8988T (cell line): ENCODE data around the gene PALLD.

Experiments used
- DNase-seq: peaks from one replicate; pipeline ENCODE4 v3.0.0; 2011

Gene PALLD

DNA sequence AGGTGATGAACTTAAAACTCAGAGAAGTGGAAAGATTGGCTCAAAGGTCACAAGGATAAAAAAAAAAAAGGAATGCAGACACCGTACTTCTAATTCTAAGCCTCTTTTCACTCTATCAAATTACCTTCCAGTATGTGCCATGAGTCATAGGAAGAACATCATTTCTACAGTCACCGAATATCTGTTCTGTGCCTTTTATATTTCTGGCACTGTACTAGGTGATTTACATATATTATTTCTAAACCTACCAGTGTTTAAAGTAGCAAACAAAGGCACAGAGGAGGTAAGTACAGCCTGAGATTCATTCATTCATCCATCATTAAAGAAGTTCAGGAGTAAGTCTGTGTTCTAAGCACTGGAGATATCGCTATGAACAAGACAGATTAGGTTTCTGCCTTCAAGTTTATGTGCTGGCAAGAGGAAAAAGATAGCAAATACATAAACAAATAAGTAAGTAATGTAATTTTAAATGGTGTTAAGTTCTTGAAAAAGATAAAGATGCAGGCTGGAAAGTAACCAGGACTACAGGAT lies 65.3 kb downstream of the PALLD start:
- no peak for DNase-seq

DNA sequence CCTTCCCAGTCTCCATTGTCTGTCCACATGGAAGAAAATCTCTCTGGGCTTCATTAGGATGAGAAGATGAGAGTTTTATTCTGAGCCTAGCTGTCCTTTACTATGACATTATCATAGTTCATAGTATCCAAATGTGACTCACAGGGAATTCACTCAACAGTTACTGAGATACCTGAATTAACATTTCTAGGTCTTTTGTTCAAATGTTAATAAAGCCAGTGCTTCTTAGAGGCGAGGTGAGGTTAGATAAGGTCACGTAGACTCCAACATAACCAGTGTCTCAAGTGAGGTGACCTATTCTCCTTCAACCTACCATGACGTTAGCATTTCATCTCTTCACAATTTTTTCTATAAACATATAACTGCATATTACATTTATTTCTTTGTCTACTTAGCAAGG lies 67.2 kb downstream of the PALLD start:
- no peak for DNase-seq

DNA sequence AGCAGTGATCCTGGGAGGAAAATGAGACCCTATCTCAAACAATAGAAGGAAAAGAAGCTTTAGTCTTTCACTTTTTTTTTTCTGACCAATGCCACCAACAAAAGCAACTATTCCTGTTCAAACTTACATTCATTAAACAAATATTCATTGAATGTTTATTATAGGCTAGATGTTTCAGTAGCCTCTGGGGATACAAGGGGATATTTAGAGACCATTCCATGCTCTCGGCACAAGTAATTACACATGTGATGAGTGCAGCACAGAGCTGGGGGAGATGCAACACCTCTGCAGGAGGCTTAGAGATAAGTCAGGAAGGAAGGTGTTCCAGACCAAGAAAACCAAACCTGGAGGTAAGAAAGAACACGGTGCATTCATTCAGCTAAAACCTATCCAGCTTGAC lies 68.3 kb downstream of the PALLD start:
- no peak for DNase-seq

DNA sequence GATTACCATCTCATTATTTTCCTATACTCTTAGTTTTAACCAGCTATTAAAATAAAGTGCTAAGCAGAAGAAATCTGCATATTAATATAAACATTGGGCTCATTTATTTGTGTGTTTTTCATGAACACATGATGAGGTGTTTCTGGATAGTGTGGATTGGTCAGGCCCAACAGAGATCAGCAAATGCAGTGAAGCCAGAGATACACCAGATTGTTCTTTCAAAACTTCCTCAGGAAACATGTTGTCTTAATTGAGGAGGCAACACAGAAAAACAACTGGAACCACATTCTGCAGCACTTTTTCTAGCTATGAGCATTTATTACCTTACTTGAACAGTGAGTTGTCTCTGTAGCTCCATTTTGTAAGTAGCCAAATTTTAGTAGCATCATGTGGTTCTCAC lies 69.9 kb downstream of the PALLD start:
- no peak for DNase-seq

DNA sequence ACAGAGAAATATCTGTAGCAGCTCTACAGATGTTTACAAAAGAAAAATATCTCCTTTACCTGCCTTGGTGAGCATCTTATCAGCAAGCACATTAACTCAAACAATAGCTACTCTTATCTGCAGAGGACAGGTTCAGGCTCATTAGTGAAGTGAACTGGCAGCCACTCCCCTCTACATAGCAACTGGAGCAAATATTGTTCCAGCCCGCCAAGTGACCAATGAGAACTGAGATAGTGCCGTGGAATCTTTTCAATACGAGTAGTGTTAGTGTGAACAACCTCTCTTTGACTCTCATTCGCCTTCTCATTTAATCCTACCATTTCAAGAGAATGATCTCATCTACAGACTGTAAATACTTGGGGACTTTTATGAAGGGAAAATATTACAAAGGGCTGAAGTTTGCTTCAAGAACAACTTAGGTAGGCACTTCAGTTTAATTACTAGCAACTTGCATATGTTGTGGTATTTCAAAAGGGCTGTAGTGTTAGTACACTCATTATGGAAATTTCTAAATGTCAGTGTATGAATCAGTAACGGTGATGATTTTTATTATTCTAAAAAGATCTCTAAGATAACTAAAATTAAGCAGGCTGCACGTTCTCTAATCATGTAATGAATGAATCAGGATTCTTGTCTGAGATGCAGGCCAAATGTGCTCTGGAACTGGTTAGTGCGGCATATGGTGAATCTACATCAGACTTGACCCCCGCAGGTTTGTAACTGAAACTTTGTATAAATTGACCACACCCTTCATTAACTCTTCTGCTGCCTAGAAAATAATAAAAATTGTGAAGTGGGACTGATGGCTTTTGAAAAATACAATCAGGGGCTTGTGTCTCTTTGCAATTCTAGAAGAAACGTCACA lies 72.4 kb downstream of the PALLD start:
- no peak for DNase-seq

DNA sequence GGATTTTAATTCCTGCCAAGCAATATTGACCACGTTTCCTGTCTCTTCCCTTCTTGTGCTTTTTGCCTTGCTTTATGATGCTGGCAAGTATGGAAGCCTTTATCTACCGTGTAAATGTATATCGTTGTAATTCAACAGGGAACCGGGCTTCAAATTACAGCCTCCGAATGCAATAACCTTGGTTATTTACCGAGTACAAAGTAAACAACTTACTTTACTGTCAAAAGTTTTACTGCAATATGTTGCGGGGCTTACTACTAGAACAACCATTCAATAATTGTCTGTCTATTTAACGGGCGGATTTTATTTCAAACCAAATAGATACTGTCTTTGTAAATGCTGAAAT lies 73.1 kb downstream of the PALLD start:
- DNase-seq: no peak

DNA sequence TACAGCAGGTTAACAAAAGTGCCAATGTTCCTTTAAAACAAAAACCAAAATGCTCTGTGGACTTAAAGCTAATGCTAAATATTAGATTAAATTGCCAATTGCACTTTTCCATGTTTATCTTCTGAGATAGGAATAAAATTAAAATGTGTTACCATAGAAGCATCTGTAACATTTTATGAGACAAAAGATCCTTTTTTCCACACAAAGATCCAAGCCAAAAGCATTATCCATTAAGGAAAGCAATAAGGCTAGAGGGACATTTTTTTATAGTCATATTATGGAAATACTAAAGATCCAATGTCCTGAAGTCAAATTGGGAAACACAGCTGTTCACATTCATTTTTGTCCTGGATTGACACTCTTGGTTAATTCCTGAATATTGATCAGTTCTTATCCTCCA lies 73.6 kb downstream of the PALLD start:
- DNase-seq: no peak

DNA sequence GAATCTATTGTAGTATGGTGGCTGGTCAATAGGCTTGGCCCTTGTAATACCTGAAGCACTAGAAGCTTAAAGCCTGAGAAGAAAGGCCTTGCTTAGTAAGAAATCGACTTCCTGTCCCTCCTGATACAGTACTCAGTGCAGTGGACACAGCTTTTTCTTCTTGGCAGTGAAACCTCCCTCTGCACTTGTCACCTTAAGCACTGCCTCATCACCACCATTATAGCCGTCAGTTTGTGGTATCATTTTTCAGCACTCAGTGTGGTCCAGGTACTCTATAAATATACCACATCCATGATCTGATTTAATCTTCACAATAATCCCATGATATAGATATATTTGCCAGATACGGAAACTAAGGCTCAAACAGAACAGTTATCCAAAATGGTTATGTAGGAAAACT lies 75.2 kb downstream of the PALLD start:
- DNase-seq: no peak

DNA sequence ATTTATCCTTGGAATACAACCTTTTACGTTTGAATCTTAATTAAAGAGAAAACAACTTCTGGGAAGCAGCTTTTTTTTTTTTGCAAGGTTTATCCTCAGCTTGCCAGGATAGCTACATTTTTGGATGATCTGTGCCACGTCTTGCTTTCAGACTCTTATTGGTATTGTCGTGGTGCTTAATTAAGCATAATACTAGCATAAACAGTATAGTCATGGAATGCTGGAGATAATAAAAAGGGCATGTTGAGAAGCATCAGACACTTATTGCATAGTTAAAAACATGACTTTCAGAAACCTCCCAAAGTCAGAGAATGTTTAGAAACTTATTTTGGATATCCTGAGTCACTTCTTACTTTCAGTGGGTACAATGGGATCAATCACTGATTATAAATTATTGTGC lies 77.0 kb downstream of the PALLD start:
- DNase-seq: no peak

DNA sequence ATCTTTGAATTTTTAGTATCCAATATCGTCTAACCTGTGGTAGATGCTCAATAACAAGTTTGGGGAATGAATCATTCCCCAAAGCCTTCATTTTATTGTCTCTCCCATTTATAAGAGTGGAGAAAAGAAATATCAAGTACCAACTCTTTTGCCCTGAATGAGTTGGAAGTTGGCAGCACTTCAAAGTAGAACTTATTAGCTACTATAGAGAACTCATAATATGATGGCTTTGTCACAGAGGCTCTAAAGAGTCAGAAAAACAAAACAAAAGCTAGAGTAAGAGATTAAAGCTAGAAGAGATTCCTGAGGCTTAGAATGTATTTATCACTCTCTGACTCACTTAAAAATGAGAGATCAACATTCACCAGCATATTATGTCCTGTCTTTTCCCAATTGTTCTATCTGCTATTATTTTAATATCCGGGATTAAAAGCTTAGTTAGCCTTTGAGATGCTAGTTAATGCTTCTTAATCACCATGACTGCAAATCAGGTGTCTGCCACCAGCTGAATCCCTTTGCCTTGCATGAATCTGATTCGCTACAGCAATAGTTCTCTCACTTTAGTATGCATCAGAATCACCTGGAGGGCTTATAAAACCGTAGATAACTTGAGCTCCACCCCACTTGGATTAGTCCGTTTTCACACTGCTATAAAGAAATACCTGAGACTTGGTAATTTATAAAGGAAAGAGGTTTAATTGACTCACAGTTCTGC lies 77.9 kb downstream of the PALLD start:
- no peak for DNase-seq

DNA sequence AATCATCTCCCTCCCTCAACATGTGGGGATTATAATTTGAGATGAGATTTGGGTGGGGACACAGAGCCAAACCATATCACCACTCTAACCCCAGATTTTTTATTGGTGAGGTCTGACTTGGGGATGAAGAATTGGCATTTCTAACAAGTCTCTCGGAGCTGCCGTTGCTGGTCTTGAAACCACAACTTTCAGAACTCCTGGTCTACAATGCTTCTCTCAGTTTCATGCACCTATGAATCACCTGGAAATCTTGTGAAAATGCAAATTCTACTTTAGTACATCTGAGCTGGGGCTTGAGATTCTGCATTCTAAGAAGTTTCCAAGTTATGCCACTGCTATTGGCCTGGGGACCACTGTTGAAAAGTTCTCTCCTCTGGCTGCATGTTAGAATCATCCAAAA lies 78.6 kb downstream of the PALLD start:
- no peak for DNase-seq

DNA sequence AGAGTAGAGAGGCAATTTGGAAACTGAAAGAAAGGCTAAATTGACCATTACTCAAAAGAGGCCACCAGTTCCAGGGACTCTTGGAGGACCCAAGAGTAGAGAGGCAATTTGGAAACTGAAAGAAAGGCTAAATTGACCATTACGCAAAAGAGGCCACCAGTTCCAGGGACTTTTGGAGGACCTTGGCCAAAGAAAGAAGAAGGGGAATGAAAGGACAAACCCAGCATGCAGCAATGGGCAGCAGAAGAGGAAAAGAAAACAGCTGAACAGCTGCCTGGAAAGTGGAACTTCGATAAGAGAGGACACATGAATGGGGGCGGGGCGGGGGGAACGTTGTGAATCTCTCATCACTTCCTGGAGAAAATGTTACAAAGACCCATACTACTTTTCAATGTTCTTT lies 80.8 kb downstream of the PALLD start:
- no peak for DNase-seq

DNA sequence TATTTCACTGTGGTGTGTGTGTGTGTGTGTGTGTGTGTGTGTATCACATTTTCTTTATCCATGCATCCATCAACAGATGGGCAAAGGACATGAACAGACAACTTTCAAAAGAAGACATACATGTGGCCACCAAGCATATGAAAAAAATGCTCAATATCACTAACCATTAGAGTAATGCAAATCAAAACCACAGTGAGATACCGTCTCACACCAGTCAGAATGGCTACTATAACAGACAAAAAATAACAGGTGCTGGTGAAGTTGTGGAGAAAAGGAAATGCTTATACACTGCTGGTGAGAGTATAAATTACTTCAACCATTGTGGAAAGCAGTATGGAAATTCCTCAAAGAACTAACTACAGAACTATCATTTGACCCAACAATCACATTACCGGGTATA lies 83.4 kb downstream of the PALLD start:
- no peak for DNase-seq

DNA sequence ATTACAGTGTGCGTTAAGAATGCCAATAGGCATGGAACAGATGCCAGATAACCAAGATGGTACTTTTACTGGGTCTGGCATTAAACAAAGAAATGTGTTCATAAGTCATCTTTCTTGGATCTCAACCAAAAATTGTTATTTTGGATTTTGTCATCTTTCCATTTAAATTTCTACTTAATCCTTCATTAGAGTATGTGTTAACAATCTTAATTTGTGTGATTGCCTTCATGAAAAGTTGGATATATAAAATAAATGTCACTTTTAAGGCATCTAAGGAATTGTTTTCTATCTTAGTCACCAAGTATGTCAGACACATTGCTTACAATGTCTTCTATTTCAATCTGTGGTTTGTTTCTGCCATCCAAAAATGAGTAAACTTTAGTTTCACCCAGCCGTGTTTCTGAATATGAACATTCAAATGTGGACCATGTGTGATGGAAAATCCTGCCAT lies 87.5 kb downstream of the PALLD start:
- no peak for DNase-seq

DNA sequence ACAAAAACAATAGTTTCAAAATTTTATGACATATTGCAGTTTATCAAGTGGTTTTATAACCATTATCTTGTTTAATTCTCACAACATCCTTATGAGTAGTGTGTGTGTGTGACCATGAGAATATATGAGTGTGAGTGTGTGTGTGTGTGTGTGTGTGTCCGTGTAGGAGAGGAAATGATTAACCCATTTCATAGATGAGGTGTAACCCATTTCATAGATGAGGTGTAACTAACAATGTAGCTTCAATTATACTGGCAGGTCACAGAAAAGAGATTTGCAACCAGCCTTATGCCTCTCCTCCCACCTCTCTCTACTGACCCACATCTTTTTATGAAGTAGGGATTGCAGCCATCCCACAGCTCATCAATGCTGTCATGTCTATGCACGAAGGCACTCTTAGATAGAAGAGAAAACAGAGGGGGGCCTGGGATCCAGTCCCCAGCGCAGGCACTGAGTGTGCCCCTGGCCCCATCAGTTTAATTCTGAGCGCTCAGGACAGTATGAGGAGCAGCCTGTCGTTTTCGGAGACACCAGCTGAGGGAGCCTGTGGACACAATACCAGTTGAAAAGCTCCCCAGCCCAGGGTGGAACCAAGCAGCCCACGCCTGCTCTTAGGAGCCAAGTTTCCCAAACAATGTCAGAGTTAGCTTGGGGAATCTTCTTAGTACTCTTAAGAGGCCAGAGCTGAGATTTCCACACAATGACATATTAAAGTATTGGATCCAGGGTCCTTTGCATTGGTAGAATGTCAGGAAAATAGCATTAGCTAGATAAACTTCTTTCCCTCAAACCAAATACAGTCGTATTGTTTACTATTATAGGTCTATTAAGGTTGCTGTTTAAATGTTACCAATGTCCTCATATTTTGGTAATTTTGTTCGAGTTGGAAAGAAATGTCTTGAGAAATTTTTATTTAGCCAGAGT lies 88.6 kb downstream of the PALLD start:
- DNase-seq: no peak

DNA sequence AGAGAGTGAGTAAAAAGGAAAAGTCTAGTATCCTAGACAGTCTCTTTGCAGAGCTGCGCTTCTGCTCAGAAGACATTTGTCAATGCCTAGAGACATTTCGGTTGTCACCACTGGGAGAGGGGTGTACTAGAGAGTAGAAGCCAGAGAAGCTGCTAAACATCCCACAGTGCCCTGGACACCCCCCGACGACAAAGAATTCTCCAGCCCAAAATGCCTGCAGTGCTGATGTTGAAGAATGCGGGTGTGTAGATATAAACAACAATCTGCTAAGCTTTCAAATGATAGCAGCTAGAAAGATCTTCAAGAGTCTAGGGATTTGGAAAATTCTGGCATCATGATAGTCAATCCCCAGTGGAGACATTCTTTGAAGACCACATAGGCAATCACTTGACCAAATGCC lies 90.1 kb downstream of the PALLD start:
- no peak for DNase-seq

DNA sequence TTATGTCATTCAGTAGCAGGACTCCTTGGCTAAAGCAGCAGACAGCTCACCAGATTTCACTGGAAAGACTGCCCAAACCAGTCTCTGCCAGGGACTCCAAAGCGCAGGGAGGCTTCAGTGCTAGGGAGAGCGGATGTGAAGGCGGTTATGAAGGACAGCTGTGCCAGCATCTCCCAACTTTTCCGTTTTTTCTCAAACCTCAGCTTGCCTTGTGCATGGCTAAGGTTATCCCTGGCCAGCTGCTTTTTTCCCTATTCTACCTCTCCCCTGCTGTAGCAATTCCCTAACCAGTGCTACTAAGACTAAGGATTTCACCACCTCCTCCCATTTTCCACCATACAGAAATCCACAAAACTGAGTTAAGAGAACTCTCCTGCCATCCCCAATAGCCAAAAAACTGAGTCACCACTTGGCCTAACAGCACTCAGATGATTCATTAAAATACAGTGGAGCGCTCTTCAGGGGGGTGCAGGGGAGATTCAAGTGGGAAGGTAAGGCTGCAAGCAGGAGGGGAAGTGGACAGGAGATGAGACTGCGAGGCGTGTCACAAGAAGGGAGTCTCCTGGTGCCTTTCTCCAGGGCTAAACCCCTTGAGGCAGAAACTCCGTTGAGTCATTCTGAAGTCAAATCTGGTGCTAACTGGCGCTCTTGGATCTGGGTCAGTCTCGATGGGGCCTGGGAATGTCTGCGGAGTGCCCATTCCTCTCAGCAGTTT lies 90.7 kb downstream of the PALLD start:
- no peak for DNase-seq

DNA sequence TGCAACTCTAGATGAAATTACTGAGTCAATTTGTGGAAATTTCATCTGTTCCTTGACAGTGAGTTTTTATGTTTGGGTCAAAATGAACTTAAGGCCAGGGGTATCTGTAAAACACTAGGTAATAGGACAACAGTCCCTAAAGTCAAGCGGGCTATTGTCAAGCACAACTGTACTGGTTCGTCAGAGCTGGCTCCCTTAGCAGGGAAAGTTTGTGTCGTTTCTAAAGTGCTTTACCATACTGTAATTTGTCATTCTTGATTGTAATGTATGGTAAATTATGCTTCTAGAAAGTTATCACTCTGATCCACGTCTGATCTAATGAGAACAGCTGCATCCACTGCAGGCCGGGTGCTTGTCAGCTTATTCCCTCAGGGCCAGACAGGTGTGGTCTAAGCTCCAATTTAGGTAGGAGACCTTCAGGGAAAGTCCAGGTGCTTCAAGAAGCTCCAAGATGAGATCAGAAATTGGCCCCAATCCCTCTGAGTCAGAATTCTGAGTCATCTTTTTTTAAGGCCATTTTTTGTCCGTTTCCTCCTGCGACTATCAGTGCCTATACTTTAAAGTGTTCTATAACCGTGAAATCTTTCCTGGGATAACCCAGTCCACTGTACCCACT lies 92.2 kb downstream of the PALLD start:
- no peak for DNase-seq

DNA sequence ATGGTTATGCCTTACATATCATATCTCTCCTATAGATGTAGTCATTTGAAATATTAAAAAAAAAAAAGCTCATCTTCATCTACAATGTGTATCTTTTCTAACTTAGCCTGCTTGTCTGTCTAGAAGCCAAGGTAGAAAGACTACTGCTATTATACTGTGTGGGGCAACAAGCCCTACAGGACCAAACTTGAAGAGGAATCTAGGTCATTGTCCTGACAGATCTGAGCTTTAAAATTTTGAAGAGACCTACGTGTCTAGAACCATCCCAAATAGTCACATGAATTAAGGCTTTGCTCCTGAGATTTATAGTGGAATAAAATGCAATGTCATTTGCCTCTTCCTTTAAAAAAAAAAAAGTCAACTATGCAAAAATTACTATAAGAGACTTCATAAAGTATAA lies 95.8 kb downstream of the PALLD start:
- DNase-seq: no peak

DNA sequence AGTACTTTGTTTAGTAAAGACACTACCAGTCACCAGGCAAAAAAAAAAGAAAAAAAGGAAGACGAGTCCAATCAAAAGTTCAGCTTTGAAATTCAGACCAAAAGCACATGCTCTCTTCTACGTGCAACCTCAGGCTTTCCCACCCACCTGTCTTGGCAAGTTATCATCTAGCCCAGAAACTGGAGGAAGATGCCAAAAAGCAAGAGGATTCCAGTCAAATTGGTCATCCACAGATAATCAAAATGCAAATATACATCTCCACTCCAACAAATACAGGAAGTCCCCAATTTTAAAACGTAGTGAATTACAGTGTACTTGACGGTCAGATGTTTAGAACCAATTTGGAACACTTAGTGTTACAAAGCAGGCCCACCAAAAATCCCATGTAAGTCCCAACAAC lies 96.5 kb downstream of the PALLD start:
- DNase-seq: no peak

DNA sequence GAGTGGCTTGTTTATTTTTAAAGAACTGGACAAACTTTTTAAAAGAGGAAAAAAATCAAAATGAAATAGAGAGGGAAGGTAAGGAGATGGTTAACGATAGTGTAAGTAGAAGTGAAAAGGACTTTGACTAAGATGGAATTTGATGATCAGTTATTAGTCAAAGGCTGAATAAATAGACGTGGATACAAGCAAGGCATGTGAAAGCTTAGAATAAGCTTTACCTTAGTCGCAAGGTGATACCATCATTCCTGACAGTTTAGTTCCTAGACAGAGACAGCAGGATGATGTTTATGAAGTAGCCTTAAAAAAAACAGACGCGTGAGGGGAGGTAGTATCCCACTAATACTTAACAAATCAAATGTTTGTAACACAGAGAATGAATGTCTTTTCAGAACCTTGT lies 97.3 kb downstream of the PALLD start:
- no peak for DNase-seq

DNA sequence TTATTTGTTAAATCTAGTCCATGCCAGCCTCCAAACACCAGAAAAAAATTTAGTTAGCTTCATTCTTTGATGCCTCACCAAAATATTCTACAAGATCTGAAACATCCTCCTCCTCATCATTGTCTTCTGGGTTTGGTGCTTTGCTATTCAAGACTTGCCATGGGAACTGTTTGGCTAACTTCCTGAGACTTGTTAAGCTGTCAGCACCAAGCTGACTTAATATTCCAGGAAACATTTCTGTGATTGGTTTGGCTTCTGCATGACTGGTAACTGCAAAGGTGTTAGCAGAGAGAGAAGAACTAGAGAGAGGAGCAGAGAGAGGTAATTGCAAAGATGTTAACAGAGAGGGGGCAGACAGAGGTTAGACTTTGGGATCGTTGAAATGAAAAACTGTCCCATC lies 101.3 kb downstream of the PALLD start:
- DNase-seq: no peak
